HTR-8/SVneo (cell line): ENCODE measurements around the gene C16orf82.
"Not testable (repeated sequence)": the region's sequence is repeated elsewhere in the genome, so short reads cannot be mapped to it uniquely, and the experiment has no call there.

Experiments used
- DNase-seq: peaks from one replicate; pipeline ENCODE4 v3.0.0; 2011; ENCODE audit warnings: low spot score, mixed read lengths; ENCODE audit not compliant: insufficient read length
- FAIRE-seq: peaks from 2 replicates; lab custom pipeline; 2011; peaks lifted over from hg19 to GRCh38; lab: Jason Lieb, UNC

Gene C16orf82

DNA sequence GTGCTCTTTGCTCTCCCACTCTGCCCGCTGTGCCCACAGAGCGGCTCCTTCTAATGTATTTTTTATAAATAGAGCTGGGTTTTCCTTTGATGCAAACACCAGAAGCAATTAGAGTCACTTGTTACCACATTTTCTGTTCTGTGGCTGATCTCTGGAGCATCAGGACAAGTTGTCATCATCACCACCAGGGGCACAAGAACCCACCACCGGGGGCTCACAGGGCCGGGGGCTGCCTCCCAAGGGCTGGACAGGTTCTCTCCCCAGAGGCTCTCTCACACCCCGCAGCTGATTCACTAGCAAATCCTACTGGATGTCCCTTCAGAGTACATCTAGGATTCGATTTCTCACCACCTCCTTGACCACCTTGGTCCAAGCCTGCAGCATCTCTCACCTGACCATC lies 18.5 kb downstream of the C16orf82 start:
- no peak for DNase-seq
- FAIRE-seq: no peak

DNA sequence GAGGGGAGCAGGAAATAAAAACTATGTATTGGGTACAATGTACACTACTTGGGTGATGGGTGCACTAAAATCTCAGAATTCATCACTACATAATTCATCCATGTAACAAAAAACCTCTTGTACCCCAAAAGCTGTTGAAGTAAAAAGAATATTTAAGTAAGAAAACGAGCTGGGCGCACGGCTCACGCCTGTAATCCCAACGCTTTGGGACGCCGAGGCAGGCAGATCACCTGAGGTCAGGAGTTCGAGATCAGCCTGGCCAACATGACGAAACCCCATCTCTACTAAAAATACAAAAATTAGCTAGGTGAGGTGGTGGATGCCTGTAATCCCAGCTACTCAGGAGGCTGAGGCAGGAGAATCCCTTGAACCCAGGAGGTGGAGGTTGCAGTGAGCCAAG lies 19.3 kb downstream of the C16orf82 start:
- not testable (repeated sequence) for DNase-seq, FAIRE-seq

DNA sequence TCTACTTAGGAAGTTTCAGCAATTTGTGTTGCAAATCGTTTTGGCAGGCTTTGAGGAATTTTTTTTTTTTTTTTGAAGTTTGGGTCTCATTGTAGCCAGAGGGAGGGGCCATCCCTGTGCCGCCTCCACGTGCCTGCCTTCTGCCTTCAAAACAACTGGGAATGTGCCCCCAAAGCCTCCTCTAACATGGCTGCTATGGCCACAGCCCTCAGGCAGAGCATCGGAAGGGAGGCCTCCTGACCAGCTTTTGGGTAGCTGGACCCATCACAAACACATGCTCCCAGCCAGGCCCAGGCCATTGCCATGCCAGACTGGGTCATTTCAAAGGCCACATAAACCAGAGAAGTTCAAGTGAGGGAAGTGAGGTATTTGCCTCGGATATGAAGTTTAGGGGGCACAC lies 21.5 kb downstream of the C16orf82 start:
- DNase-seq (no peak), FAIRE-seq (no peak)

GRCh38 chr16:27096375-27096774 lies 29.6 kb downstream of the C16orf82 start:
- no peak for FAIRE-seq

GRCh38 chr16:27097800-27098230 lies 31.1 kb downstream of the C16orf82 start:
- FAIRE-seq (no peak), DNase-seq (no peak)

More at GRCh38 chr16:27096375-27096774, 29.6 kb downstream of the C16orf82 start:
- DNase-seq: no peak

DNA sequence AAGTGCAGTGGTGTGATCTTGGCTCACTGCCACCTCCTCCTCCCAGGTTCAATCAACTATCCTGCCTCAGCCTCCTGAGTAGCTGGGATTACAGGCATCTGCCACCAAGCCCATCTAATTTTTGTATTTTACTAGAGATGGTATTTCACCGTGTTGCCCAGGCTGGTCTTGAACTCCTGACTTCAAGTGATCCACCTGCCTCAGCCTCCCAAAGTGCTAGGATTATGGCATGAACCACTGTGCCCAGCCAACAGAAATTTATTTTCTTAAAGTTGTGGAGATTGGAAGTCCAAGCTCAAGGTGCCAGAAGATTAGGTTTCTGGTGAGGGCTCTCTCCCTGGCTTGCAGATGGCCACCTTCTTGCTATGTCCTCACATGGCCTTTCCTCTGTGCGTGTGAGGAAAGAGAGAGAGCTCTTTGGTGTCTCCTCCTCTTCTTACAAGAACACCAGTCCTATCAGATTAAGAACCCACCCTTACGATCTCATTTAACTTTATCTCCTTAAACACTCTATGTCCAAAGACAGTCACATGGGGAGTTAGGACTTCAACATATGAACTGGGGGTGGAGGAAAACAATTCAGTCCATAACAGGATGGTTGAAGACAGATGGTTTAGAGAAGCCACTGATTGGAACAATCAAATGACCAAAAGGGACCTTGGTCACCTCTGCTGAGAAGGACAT lies 31.8 kb downstream of the C16orf82 start:
- no peak for DNase-seq

GRCh38 chr16:27102701-27103575 lies 36.2 kb downstream of the C16orf82 start:
- DNase-seq (no peak), FAIRE-seq (no peak)

More for the DNA sequence above, 31.8 kb downstream of the C16orf82 start:
- FAIRE-seq: no peak

GRCh38 chr16:27103954-27104353 lies 37.2 kb downstream of the C16orf82 start:
- DNase-seq (no peak), FAIRE-seq (no peak)

DNA sequence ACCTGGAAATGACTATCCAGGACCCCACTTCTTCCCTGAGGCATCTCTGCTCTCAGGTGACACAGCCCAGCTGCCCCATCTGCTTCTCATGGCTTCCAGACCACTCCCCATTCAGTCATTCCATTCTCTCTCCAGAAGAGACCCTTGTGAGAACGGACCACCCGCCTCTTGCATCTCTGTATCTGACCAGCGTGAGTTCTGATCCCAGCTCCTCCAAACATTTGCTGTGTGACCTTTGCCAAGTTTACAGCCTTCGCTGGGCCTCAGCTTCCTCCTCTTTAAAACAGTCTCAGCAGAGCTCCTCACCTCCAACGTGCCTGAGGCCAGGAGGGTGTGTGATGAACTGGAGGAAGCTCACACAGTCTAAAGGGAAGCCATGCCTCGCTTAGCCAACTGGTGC lies 39.6 kb downstream of the C16orf82 start:
- FAIRE-seq (no peak), DNase-seq (no peak)

GRCh38 chr16:27107185-27107592 lies 40.5 kb downstream of the C16orf82 start:
- DNase-seq (no peak), FAIRE-seq (no peak)

GRCh38 chr16:27108051-27108770 lies 41.5 kb downstream of the C16orf82 start:
- no peak for FAIRE-seq
- DNase-seq: no peak

DNA sequence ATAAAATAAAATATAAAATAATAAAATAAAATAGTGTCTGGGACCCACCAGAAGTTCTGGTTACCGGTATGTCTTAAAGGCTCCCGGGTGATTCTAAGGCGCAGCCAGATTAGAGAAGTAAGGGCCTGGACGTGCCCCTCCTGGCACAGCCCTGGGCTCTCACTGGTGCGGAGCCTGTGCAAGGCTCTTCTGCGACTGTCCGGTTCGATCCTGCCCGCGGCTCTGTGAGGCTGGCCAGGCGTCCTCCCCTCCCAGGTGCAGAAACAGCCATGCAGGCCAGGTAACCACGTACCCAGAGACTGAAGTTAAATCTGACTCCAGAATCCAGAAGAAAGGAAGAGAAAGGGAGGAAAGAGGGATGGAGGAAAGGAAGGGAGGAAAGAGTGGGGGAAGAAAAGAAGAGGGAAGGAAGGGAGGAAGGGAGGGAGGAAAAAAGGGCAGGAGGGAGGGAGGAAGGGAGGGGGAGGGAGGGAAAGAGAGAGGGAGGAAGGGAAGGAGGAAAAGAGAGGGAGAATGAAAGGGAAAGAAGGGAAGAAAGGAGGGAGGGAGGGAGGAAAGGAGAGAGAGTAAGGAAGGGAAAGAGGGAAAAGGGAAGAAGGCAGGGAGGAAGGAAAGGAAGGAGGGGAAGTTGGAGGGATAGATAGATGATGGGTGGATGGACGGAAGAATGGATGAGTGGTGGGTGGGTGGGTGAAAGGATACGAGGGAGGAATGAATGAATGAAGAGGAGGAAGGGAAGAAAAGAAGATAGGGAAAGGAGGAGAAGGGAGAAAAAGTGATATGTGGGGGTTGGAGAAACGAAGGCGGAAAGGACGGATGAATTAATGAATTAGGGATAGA lies 42.3 kb downstream of the C16orf82 start:
- DNase-seq (no peak), FAIRE-seq (no peak)

- DNase-seq (peak; percentile 62), FAIRE-seq (no peak)
Observed at GRCh38 chr16:27109666-27110523, 43.2 kb downstream of the C16orf82 start.

DNA sequence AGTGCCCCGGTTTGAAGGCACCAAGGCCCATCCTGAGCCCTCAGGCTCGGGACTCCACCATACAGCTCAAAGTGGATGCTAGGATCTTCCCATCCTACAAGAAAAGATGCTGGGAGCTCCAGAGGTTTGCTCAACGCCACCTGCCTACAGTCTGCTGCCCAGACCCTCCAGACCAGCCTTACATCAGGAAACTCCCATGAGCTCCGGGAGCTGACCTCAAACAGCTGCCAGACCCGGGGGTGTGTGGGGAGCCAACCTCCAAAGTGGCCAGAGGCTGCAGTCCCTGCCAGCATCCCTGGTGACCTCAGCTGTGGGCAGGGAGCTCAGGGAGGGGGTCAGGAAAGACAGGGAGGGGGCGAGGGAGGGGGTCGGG lies 43.8 kb downstream of the C16orf82 start:
- no peak for DNase-seq

DNA sequence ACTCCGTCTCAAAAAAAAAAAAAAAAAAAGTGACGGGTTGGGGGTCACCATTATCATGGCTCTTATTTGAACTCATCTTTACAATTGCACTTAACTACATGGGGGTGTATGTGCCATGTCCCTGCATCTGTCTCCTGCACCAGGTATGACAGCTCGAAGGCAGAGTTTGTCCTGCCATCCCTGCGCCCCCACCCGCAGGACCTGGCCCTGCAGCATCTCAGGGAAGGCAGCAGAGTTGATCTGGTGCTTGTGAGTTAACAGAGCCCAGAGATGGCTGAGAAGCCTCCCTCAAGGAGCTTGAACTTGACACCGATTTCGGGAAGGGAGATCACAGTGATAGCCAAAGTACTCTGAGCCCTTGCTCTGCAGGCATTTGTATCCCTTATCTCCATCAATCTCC lies 44.8 kb downstream of the C16orf82 start:
- FAIRE-seq: no peak
- DNase-seq: no peak

More for the DNA sequence above, 43.8 kb downstream of the C16orf82 start:
- FAIRE-seq: no peak

DNA sequence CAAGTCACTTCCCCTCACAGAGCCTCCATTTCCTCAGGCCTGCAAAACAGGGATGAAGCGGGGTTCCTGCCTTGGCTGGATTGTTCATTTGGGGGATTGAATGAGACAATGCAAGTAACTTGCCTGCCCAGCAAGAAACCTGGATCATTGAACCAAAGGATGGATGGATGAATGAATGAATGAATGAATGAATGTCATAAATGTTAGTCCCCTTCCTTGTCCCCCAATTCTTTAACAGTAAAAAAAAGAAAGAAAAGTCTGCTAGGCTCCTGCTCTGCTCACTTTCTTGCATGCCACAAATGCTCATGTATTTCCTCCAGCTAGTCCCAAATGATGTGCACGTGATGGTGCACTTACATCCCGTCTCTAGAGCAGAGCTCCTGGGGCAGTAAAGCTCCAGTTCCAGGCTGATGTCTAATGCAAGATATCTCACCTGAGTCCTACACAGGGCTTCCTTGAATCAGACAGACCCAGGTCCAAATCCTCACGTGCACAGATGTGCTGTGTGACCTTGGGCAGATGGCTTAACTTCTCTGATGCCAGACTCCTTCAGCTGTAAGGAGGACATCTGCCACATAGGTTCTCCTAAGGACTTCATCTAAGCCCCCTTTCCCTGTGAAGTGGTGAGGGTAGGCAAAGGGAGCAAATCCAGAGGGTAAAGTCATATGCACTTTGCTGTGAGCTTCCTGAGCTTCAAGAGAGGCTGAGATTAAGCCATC lies 45.5 kb downstream of the C16orf82 start:
- DNase-seq (no peak), FAIRE-seq (no peak)

DNA sequence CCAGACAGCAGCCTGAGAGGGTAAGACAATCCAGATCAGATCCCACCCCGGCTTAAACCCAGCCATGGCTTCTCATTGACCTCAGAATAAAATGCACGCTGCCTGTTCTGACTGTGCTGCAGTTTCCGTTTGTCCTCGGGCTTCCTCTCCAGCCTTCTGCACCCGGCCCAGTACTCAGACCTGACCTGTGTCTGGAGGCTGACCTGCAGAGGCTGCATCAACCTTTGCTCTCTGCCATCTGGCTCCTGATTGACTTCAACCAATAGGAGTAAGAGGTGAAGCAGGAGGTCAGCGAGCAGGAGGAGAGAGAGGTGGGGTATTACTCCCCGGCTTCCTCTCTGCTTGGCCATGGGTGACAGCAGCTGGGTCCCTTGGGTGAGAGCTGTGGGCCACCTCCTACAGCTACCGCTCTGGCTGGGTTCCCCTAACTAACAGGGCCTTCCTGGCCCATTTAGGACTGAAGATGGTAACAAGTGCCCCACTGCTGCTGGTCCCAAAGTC lies 46.7 kb downstream of the C16orf82 start:
- FAIRE-seq: no peak

GRCh38 chr16:27114006-27114405 lies 47.3 kb downstream of the C16orf82 start:
- no peak for DNase-seq
- FAIRE-seq: no peak

More for the DNA sequence above, 46.7 kb downstream of the C16orf82 start:
- DNase-seq: no peak
